ENCODE results near the gene SPATA6.
A peak's percentile ranks its signal among the peaks of the same experiment; 100 is the strongest.
"Not testable (repeated sequence)": the region's sequence is repeated elsewhere in the genome, so short reads cannot be mapped to it uniquely, and the experiment has no call there.

The SPATA6 gene

DNA sequence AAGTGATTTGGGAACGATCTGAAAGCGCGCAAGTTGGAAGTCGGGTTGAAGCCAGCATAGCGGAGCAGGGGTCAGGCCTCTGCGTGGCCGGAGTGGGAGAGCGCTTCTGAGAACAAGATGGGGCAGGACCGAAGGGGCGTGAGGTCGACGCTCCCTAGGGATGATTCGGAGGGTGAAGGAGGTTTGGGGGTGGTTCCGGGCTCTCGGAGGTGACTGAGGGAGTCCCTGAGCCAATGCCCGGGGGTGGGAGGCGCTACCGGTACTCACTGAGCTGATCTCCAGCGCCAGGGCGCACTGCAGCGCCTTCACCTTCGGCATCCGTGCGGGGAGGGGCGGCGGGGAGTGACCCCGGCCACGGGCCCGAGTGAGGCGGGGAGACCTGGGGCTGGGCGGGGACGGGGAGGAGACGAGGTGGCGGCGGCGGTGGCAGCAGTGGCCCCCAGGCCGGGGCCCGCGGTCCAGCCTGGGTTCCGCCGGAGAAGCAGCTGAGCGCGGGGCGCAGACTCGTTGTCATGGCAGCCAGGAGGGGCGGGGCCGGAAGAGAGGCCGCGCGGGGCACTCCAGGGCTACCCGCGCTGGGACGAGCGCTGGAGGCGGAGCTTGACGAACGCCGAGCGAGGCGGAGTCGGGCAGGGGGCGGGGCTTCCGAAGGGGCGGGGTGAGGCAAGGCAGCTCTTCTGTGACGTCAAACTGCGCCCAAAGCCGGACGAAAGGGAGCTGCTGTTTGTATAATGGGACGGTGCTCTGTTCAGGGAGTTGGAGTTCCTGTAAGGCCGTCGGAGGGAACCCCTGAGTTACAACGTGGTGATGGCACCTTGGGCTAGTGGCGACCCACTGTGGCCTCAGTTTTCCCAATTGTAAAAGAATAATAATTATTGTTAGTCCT, at the start of gene SPATA6:
Gene SPATA6, minus strand, starts transcription at position 514 of the 886 bp plus-strand sequence. Its CDS starts 196 bp downstream, at position 318.
- in situ Hi-C loops (cut with HindIII; ENCODE audit: low pct_unique_long_range_greater_than_20kb, low sequenced_read_pairs) = no loop called here
- DNase-seq (ENCODE audit: low read depth in 1 of 2, low spot score in 1 of 2) = peak; percentile 89 to 94
- no peak for TF ChIP-seq JUND (IDR thresholded peaks at IDR 0.05; ENCODE audit: low read depth)

DNA sequence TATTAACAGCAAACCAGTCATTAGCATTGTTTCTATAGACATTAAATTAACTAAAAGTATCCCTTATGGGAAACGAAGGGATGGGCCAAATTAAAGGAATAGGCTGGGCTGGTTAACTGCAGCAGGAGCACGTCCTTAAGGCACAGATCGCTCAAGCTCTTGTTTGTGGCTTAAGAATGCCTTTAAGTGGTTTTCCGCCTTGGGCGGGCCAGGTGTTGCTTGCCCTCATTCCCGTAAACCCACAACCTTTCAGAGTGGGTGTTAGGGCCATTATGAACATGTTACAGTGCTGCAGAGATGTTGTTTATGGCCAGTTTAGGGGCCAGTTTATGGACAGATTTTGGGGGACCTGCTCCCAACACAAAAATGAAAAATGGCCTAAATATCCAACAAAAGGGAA, 47.9 kb upstream of the SPATA6 start:
- DNase-seq (ENCODE audit: low read depth in 1 of 2, low spot score in 1 of 2); in situ Hi-C loops (cut with HindIII; ENCODE audit: low pct_unique_long_range_greater_than_20kb, low sequenced_read_pairs): not testable (repeated sequence)

DNA sequence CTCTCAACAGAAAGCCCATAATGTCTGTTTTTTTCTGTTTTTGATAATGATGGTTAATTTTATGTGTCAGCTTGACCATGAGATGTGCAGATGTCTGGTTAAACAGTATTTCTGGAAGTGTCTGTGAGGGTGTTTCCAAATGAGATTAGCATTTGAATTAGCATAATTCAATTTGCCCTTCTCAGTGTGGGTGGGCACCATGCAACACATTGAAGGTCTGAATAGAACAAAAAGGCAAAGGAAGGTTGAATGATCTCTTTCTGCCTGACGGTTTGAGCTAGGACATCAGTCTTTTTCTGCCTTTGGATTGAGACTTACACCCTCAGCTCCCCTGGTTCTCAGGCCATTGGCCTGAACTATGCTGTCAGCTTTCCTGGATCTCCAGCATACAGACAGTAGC, 34.9 kb upstream of the SPATA6 start:
- TF ChIP-seq JUND (IDR thresholded peaks at IDR 0.05; ENCODE audit: low read depth) = no peak
- in situ Hi-C loops (cut with HindIII; ENCODE audit: low pct_unique_long_range_greater_than_20kb, low sequenced_read_pairs) = no loop called here
- no peak for DNase-seq (ENCODE audit: low read depth in 1 of 2, low spot score in 1 of 2)

DNA sequence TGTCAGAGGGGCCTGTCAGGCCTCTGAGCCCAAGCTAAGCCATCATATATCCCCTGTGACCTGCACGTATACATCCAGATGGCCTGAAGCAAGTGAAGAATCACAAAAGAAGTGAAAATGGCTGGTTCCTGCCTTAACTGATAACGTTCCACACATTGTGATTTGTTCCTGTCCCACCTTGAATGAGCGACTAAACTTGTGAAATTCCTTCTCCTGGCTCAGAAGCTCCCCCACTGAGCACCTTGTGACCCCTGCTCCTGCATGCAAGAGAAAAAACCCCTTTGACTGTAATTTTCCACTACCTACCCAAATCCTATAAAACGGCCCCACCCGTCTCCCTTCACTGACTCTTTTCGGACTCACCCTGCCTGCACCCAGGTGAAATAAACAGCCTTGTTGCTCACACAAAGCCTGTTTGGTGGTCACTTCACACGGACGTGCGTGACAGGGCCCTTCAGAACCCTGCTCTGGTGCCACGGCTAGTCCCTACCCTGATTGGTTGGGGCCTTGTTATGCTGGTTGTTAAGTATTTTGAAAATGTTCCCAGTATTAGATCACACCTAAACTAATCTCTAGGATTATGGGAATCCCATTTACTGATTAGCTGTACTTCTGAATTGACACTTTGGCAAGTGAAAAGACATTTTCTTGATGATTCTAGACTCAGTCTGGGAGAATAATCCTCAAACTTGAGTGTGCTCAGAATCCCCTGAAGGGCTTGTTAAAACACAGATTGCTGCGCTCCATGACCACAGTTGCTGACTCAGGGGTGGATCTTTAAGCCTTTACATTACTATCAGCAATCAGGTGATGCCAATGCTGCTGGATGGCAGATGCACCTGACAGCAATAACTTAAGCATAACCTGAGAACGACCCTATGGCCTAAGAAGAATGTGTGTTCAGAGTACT, 28.8 kb upstream of the SPATA6 start:
- DNase-seq (ENCODE audit: low read depth in 1 of 2, low spot score in 1 of 2) = no peak
- in situ Hi-C loops (cut with HindIII; ENCODE audit: low pct_unique_long_range_greater_than_20kb, low sequenced_read_pairs) = no loop called here
- TF ChIP-seq JUND (IDR thresholded peaks at IDR 0.05; ENCODE audit: low read depth) = no peak

DNA sequence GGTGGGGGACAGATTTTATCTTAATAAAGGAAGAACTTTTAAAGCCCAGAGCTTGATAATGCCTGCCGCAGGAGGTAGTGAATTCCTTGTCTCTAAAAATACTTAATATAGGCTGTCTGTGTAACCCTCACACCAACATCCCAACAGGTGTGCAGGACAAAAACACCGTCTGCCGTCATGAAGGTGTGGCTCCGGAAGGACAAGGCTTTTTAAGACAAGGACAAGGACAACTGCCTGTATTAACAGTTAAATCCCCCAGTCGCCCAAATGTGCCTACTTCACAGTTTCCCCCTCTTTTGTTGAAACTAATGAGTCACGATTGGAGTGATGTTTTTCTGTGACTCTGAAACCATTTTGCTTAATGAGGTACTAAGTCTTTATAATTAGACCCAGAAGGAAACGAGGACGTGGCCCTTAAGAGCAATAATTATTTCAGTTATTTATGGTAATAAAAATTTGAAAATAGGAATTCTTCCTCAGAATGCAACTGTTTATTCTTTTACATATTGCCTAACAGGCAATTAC, 27.3 kb upstream of the SPATA6 start:
- in situ Hi-C loops (cut with HindIII; ENCODE audit: low pct_unique_long_range_greater_than_20kb, low sequenced_read_pairs) = no loop called here
- no peak for TF ChIP-seq JUND (IDR thresholded peaks at IDR 0.05; ENCODE audit: low read depth)
- no peak for DNase-seq (ENCODE audit: low read depth in 1 of 2, low spot score in 1 of 2)

DNA sequence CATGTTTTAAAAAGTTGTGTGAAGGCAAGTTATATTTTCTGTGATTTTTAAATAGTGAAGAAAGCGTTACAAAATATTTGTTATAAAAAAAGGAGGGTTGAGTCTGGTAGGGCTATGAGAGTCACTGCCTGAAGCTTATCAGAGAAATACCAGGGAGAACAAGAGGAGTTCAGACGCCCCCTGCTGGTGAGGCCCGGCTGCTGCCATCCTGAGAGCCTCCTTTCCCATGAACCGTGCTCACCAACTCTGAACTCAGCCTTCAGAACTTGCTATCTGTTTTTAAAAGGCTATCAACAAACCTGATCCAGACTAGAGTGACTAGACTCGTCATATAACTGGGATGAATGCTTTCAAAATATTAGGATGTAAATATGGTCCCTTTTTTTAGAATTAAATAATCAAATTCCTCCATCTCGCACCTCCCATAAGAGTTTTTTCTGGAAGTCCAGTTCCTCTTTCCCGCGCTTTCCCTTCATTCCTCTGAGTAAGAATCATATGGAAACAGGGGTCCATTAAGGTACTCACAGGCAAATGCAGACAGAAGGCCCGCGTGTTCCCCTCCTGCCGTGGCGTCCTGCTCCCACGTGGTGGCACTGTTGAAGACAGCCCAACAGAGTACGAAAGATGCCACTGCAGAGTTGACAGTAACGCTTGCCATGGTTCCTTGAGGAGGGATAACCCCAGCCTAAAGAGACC, 26.2 kb upstream of the SPATA6 start:
- peak; percentile 11 to 65 for DNase-seq (ENCODE audit: low read depth in 1 of 2, low spot score in 1 of 2)
- TF ChIP-seq JUND (IDR thresholded peaks at IDR 0.05; ENCODE audit: low read depth) = no peak
- in situ Hi-C loops (cut with HindIII; ENCODE audit: low pct_unique_long_range_greater_than_20kb, low sequenced_read_pairs) = no loop called here

DNA sequence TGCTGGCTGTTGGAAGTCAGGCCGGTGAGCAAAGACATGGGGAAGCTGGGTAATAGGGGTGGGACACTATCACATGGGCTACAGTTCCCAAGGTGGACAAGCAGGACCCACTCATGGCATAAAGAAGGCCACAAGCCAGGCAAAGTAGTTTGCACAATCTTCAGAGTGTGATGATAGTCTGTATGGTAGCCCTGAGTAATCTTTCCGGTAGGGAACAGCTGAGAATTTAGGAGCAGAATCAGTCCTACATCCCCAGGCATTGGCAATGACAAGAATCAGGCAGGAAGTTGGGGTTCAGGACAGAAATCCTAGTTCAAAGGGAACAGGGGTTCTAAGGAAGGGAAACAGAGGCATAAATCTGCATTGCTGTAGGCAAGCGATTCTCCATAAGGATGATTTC, 23.9 kb upstream of the SPATA6 start:
- in situ Hi-C loops (cut with HindIII; ENCODE audit: low pct_unique_long_range_greater_than_20kb, low sequenced_read_pairs) = no loop called here
- no peak for DNase-seq (ENCODE audit: low read depth in 1 of 2, low spot score in 1 of 2)
- no peak for TF ChIP-seq JUND (IDR thresholded peaks at IDR 0.05; ENCODE audit: low read depth)

DNA sequence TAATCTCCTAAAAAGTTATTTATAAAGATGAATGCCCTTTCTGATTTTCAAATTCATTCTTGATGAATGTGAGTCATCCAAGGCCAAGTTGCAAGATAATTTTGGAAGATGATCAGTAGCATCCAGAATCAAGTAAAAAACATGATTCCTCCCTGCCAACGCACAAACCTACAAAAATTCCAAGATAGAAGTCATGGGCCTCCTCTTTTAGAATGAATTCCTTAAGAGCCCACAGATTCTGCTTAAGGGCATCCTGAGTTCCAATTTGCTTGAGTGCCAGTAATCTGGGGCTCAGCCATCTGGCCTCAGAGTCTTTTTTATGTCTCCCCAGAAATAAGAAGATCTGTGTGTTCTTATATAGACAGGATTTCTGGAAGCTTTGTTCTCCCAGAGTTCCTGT, 23.2 kb upstream of the SPATA6 start:
- no peak for TF ChIP-seq JUND (IDR thresholded peaks at IDR 0.05; ENCODE audit: low read depth)
- in situ Hi-C loops (cut with HindIII; ENCODE audit: low pct_unique_long_range_greater_than_20kb, low sequenced_read_pairs) = no loop called here
- no peak for DNase-seq (ENCODE audit: low read depth in 1 of 2, low spot score in 1 of 2)

DNA sequence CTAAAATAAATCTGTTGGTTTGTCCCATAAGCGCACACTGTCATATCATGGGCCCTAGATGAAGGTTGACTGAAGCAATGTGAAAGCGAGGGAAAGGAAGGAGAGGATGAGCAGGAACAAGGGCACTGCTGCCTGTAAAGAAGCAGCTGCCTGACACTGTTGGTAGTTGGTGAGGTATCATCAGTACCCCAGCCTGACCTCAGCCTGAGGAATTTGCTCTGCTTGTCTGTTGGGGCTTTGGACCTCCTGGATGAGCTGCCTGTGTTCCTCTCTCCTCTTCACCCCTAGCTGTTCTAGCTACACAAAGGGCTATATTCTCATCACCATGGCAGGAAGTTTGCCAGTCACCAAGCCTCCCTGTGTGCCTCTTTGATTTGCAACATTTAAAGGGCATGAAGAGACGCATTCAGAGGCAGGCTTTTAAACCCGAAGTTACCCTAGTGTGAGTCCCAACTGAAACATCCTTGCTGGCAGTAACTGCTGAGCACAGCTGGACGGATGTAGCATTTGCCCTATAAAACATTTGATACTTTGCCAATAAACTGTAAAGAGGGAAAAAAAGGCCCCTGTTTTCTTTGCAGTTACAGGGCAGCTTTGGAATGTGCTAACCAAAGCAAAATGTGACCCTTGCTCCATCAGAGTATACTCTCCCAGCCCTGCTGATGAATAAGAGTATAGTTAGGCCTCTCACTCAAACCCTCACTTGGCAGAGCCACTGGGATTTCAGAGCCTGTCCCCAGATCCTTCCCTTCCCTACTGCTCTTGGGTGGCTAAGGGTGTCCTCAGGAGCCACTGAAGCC, 22.2 kb upstream of the SPATA6 start:
- DNase-seq (ENCODE audit: low read depth in 1 of 2, low spot score in 1 of 2) = no peak
- in situ Hi-C loops (cut with HindIII; ENCODE audit: low pct_unique_long_range_greater_than_20kb, low sequenced_read_pairs) = no loop called here
- TF ChIP-seq JUND (IDR thresholded peaks at IDR 0.05; ENCODE audit: low read depth) = no peak

DNA sequence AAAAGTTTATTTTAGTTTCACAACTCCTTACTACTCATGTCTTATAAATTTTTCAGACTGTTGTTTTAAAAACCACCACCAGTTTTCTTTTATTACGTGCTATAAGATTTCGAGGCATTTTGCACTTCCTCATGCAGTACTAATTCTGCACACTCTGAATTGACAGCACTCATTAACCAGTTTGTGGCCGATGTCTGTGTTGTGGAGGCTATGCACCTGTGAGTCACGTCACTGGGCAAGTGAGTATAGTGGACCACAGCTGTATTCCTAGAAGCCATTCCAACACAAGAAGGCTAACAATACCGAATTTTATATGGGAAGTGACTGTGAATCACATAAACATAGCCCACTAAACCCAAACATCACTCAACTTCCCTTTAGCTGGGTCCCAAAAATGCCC, 21.0 kb upstream of the SPATA6 start:
- in situ Hi-C loops (cut with HindIII; ENCODE audit: low pct_unique_long_range_greater_than_20kb, low sequenced_read_pairs) = no loop called here
- DNase-seq (ENCODE audit: low read depth in 1 of 2, low spot score in 1 of 2) = no peak
- no peak for TF ChIP-seq JUND (IDR thresholded peaks at IDR 0.05; ENCODE audit: low read depth)

DNA sequence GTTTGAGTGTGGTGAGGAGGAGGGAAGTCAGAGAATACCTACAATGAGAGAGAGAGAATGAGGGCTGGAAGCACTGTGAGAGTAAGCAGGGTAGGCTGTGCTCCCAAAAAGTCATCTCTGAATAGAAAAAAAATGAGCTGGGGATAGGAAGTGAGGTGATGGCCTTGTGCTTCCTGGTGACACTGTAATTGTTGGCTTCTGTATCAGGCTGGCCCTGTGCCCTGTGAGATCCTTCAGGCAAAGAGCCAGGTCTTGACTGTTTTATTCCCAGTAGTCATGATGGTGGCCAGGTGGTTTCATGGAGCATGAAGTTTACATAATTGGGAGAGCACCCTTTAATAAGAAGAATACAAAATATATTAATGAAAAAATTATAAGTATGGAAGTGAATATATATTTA, 20.4 kb upstream of the SPATA6 start:
- in situ Hi-C loops (cut with HindIII; ENCODE audit: low pct_unique_long_range_greater_than_20kb, low sequenced_read_pairs) = no loop called here
- TF ChIP-seq JUND (IDR thresholded peaks at IDR 0.05; ENCODE audit: low read depth) = no peak
- DNase-seq (ENCODE audit: low read depth in 1 of 2, low spot score in 1 of 2) = no peak

DNA sequence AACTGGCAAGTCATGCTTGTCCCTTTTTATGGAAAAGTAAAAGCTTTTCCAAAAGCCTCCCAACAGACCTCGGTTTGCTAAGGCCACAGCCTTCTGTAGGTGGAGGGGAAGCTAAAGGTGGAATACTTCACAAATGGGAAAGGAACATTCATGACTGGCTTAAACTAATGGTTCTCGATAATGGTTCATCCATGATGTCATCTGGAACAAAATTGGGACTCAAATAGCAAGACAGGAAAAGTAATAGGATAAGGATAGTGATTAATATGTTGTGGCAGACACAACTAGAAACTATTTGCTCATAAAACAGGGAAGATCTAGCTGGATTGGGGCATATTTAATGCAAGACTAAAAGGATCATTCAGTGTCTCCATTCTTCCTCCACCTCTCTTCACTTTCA, 16.7 kb upstream of the SPATA6 start:
- no peak for TF ChIP-seq JUND (IDR thresholded peaks at IDR 0.05; ENCODE audit: low read depth)
- in situ Hi-C loops (cut with HindIII; ENCODE audit: low pct_unique_long_range_greater_than_20kb, low sequenced_read_pairs) = no loop called here
- no peak for DNase-seq (ENCODE audit: low read depth in 1 of 2, low spot score in 1 of 2)

Data from T47D (cell line).